ENCODE data around the gene FIGN.

- TF ChIP-seq, protein P1, sequence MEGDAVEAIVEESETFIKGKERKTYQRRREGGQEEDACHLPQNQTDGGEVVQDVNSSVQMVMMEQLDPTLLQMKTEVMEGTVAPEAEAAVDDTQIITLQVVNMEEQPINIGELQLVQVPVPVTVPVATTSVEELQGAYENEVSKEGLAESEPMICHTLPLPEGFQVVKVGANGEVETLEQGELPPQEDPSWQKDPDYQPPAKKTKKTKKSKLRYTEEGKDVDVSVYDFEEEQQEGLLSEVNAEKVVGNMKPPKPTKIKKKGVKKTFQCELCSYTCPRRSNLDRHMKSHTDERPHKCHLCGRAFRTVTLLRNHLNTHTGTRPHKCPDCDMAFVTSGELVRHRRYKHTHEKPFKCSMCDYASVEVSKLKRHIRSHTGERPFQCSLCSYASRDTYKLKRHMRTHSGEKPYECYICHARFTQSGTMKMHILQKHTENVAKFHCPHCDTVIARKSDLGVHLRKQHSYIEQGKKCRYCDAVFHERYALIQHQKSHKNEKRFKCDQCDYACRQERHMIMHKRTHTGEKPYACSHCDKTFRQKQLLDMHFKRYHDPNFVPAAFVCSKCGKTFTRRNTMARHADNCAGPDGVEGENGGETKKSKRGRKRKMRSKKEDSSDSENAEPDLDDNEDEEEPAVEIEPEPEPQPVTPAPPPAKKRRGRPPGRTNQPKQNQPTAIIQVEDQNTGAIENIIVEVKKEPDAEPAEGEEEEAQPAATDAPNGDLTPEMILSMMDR (IDR thresholded peaks at IDR 0.05; ENCODE audit: low read depth, low read length), result no peak
- TF ChIP-seq MAX (IDR thresholded peaks at IDR 0.05; ENCODE audit: low read depth, low read length) (no peak), POLR2A (IDR thresholded peaks at IDR 0.05; ENCODE audit: extremely low read depth, insufficient read length) (no peak), MYC (IDR thresholded peaks at IDR 0.05; ENCODE audit: low read depth, low read length) (no peak)
Observed at GRCh38 chr2:163736433-163737189, 803 bp upstream of the FIGN start.
